ENCODE data around the gene CRACR2A.

DNA sequence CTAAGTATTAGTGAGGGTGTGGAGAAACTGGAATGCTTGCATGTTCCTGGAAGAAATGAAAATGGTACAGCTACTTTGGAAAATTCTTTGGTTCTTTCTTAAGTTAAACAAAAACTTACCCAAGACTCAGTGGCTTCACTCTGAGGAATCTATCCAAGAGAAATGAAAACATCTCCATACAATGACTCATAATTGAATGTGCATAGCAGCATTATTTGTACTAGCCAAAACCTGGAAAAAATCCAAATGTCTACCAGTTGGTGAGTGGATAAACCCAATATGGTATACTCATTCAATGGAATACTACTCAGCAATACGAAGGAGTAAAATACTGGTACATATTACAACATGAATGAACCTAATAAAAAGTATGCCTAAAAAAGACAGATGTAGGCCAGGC lies 18.0 kb upstream of the CRACR2A start:
- TF ChIP-seq, protein P1, sequence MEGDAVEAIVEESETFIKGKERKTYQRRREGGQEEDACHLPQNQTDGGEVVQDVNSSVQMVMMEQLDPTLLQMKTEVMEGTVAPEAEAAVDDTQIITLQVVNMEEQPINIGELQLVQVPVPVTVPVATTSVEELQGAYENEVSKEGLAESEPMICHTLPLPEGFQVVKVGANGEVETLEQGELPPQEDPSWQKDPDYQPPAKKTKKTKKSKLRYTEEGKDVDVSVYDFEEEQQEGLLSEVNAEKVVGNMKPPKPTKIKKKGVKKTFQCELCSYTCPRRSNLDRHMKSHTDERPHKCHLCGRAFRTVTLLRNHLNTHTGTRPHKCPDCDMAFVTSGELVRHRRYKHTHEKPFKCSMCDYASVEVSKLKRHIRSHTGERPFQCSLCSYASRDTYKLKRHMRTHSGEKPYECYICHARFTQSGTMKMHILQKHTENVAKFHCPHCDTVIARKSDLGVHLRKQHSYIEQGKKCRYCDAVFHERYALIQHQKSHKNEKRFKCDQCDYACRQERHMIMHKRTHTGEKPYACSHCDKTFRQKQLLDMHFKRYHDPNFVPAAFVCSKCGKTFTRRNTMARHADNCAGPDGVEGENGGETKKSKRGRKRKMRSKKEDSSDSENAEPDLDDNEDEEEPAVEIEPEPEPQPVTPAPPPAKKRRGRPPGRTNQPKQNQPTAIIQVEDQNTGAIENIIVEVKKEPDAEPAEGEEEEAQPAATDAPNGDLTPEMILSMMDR (IDR thresholded peaks at IDR 0.05), result no peak
- TF ChIP-seq POLR2AphosphoS5 (IDR thresholded peaks at IDR 0.05), result no peak
- TF ChIP-seq POLR2A (IDR thresholded peaks at IDR 0.05), result no peak
- no peak for TF ChIP-seq EP300 (IDR thresholded peaks at IDR 0.05; ENCODE audit: low read depth)

Data from transverse colon (tissue), 4 donors.